Limb (tissue), 2 donors: ENCODE measurements around the gene LMO1.

Experiments
- DNase-seq, 2 donors: peaks; one replicate each; pipeline ENCODE4 v3.0.0-alpha.2; 2016; ENCODE audit errors: extremely low spot score in 2 of 2

Gene LMO1

DNA sequence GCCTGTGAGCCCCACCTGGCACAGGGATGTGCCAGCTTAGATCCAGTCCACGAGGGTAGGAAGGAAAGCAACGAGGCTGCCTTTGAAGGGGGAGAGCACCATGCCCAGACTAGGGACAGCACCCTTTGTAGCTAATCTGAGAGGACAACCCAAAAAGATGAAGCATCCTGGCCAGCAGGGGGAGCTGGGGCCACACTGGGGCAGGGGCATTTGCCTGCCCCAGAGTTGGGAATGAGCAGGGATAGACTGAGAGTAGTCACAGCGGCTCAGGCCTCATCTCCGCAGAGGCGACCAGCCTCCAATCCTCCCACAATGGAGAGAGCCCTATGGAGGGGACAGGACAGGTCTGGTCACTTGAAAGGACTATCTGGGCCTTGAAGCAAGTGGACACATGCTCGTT is 16.4 kb downstream of the LMO1 start:
- DNase-seq = no peak

DNA sequence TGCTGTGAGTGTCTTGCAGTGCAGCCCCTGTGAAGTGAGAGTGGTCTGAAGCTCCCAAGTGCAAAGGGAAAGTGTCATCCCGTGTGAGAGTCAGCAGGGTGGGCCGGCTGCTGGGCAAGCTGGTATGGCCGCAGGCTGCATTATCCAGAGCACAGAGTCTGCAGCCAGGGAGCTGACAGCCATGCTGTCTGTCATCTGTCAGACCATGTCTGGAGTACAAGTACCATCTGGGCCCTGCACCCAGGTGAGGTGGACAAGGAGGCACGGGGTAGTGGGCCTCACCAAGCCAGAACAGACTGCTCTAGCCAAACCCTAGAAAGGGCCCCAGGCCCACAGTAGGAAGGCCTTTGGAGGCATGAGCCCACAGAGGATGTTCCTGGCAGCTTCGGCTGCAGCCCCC is 20.2 kb downstream of the LMO1 start:
- DNase-seq = no peak

- no peak for DNase-seq
Measured at GRCh38 chr11:8242499-8243280, 21.0 kb downstream of the LMO1 start.

DNA sequence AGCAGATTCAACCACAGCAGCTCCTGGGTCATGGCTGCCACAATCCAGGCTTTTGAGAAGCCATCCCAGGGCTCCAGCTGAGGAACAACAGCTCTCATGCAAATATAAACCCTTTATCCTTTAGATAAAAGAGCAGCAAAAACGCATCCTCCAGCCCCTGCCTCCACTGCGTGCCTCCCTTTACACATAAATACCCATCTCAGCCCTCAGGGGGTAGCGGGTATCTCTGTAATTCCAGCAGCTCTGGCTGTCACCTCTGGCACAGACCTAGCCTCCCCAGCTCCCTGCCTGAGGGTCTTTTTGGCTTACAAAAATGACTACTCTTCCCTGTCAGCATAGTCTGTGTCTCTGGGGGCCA is 21.6 kb downstream of the LMO1 start:
- DNase-seq = no peak

GRCh38 chr11:8241373-8242117 is 22.1 kb downstream of the LMO1 start:
- DNase-seq = no peak

DNA sequence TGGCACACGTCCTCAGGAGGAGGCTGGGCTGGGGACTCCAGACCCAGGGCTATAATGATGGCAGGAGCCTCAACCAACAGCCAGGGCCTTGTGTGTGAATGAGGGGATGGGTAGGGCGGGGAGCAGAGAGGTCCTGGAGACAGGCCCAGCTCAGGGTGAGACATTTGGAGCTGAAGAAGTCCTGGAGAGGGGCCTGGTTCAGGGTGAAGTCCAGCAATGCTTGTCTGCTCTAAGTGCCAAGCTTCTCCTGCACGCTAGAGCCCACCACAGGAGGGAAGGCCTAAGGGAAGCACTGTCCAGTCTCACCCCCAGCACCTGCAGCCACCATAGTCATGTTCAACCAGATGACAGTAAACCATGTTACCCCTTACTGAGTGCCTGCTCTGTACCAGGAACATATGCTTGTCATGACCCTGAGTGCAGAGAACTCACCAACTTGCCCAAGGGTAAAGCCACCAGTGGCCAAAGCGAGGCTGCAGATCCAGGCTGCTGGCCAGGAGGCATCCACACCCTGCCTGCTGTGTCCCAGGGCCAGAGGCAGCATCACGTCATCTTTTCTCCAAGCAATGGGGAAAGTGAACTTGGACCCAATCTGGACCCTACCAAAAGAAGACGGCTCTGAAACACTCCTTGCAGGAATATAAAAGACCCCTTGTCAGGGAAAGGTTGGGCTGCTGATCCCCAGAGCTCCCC is 24.0 kb downstream of the LMO1 start:
- DNase-seq = no peak

DNA sequence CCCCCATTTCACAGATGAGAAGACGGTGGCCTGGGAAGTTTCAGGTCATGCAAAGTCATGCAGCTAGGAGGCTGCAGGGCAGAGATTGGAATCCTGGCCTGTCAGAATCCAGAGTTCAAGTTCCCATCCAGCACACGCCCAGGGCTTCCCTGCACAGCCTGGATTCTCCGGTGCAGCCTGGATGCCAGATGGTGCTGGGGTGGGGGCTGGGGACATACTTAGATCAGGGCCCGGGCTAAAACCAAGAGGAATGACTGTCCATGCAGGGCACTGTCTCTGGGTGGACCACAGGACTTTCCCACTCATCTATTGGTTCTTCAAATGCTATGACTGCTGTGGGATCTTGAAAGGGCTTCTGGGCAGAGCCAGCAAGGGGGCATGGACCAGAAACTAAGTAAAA is 24.6 kb downstream of the LMO1 start:
- DNase-seq = no peak

- DNase-seq = no peak
Measured at GRCh38 chr11:8237453-8237852, 26.2 kb downstream of the LMO1 start.

DNA sequence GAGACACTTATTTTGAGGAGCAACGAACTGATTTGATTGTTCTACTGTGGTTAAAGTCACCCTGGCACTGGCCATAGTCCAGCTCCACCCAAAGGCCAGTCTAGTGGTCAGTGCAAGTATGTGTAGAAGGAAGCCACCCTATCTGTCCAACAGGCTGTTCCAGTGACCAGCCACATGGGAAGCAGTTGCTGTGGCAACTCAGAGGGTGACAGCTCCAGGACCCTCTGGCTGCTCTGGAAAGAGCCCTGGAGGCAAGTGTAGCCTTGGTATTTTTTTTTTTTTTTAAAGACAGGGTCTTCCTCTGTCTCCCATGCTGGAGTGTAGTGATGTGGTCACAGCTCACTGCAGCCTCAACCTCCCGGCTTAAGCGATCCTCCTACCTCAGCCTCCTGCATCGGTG is 27.8 kb downstream of the LMO1 start:
- no peak for DNase-seq

DNA sequence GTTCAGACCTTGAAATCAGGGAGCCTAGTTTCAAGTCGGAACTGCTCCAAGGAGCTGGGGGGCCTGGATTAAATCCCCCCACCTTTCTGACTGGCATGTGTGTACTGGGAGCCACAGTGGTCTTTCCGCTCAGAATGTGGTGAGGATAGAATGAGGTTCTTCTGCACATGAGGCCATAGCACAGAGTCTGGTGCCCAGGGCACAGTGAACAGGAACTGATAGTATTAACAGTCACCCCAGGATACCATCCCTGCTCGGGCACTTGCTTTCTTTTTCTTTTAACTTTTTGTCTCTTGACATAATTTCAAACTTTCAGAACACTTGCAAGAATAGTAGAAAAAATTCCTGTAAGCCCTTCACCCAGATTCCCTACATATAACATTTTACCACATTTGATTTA is 28.8 kb downstream of the LMO1 start:
- no peak for DNase-seq

DNA sequence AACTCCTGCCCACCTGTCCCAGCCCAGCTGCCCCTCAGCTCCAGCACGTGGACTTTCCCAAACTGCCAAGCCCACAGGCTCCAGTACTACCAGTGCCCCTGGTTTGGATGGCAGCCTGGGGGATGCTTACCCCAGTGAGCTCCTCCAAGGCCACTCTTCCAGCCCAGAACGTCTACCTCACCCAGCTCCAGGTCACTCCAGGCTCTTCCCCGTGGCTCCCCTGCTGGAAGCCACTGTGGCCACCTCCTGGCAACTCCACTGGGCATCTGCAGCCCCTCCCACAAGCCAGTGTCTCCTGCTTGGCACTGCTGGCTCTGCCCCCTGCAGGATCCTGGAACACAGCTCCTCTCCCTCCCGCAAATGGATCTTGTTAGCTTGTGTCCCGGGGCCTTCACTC is 29.3 kb downstream of the LMO1 start:
- DNase-seq = no peak

DNA sequence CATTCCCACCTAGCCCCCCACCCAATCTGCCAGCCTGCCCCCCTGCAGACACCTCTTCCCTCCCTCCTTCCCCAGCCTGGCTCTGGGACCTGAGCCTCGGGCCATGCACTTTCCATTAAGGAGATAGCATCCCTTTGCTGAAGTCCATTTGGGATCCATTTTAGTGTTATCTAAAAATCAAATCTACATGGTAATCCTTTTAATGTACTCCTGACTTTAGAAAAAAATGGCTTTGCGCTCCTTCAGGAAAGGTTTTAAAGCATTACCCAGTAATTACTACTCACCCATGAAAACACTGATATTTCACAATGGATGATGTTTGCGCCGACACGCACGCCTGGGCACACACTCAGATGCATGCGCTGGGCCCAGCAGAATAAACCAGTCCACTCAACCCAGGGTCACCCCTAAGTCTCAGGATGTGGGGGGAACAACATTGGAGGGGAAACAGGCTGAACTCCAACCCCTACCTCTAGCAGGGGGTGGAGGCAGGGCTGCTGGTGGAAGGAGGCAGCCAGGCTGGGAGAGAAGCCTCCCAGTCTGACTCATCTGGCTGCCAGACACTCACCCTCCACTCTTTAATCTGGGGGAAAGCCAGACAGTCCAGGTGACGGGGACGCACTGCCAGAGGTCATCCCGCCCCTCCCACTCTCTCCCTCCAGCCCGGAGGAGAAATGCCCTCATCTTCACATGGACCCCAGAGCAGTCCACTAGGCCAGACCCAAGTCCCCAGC is 29.8 kb downstream of the LMO1 start:
- no peak for DNase-seq

DNA sequence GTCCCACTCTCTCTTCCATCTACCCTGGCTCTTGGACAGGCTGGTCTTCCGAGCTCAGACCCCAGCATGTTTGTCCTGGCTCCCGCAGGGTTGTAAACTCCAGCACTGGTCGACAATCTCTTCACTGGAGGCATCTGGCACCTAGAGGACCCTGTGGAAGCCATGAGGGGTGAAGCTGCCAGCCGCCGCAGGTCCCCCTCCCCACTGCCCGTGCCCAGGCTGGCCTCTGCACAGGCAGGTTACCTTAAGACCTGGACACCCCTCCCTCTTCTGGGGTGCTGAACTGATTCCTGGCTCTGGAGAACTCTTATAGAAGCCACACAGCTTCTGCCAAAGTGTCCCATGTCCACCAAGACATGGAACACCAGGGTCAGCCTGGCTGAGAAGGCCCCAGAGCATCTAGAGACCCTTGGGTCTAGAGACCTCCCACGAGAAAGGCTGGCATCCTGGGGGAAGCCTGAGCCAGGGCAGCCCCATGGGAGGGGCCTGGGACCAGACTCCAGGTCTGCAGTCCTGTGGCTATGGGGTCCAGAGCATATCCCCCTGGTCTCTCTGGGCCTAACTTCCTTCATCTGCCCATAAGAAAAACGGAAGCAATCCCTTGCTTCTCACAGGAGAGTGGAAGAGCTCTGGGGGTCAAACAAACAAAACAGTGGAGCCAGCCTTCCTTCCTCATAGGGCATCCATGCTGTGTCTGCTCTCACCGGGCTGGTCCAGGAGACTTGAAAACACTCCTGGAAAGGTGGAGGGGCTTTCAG is 30.6 kb downstream of the LMO1 start:
- no peak for DNase-seq

DNA sequence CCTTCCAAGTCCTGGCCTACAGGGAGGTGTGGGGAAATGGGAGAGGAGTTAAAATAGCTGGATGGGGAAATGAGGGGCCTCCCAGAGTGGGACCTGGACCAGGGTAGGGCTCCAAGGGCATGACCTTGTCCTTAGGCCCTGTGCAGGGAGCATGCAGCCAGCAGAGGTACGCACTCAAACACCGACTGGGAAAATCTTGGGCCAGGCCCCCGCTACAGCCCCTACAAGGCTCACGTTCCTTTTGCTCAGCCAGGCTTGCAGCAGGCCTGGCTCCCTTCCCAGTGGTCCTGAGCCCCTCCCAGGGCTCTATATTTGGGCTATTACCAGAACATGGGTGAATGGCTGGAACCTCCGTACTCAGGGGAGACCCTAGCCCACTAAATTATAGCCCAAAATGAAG is 31.3 kb downstream of the LMO1 start:
- DNase-seq = no peak

GRCh38 chr11:8231979-8232378 is 31.7 kb downstream of the LMO1 start:
- DNase-seq = no peak

DNA sequence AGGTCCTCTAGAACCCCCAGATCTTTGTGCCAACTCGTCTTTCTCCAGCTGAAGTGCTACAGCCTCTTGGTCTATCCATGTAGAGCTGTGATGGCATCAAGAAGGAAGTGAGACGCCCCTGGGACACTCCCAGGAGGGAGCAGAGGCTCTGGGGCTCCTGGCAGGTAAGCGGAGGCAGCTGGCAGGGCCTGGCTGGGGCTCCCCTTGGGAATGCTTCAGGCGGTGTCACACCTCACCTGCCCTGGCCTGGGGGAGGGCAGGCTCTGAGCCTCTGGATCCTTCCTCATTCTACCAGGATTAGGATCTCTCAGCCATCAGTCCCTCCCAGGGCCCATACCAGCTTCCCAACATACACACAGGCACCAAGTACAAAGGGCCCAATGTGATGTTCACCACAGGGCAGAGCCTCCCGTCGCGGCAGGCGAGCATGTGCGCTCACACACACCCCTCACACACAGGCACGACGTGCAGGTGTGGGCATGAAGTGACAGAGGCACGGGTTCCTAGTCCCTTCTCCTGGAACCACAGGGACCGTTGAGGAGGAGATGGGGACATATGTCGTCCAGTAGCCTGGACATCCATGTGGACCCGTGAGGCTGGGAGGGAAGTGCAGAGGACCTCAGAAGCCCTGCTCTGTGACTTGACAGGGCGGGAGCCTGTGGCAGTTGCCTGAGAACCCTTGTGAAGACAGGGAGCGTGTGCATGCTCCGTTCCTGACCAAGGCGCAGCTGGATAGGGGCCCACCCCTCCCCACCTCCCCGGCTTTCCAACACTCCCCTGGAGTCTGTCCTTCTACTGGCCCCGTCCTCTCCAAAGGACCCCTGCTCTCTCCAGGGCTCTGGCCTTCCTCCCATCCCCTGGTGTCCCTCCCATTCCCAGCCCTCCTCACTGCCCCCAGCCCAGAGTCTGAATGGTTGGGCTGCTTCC is 32.5 kb downstream of the LMO1 start:
- DNase-seq = no peak

- DNase-seq = no peak
Measured at GRCh38 chr11:8230178-8230859, 33.4 kb downstream of the LMO1 start.

DNA sequence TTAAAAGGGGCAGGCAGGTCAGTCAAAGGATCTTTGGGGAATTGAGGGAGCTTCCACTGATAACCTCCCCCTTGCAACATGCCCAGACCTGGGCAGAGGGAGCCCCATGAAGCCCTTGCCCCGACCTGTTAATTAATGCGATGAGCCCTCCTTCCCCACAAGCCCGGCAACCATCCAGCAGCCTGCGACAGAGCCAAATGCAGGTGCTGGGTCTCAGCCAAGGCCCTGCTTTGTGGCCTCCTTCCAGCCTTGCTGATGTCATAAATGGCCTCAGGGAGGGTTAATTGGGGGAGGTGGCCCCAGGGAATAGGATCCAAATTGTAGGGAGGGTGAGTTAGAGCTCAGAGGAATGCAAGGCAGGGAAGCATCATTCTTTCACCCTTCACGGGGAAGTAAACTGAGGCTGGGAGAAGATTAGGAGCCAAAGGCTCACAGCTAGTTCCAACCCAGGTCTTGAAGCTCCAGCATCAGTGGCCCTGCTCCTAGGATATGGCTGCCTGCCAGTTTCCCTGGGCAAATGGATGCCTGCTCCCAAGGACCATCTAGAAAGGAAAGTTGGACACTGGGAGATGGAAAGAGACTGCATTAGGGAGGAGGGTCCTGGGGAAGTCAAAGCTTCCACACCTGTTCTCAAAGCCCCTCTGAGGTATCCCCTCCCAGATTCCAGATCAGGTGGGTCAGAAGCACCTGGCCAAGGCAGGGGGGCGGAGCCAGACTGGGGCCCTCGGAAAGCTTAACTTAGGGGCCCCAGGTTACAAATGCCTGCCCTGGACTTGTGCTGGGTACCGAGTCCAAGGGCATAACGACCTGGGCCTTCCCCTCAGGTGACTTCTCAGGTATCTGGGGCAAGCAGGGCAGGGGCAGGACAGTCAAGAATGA is 34.1 kb downstream of the LMO1 start:
- DNase-seq = peak in 1 of 2 donors; percentile 63

DNA sequence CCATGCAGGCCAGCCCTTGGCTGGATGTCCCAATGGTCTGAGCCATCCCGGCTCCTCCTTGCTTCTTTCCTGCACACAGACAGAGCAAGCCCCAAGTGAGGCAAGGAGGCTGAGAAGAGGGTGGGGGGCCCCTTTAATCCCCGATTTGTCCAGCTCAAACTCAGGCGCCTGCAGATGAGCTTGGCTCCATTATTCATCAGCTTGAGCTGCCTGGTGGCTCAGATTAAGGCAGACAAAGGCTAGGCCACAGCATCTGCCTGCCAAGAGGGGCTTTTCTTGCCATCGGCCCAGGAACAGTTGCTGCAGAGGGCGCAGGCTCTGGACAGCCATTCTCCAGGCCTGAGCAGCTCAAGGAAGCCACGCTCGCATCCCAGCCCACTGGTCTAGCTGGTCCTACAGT is 35.4 kb downstream of the LMO1 start:
- no peak for DNase-seq
